Measurements from ENCODE around the gene IFNA4.
"Not testable (repeated sequence)": the region's sequence is repeated elsewhere in the genome, so short reads cannot be mapped to it uniquely, and the experiment has no call there.

The IFNA4 gene

DNA sequence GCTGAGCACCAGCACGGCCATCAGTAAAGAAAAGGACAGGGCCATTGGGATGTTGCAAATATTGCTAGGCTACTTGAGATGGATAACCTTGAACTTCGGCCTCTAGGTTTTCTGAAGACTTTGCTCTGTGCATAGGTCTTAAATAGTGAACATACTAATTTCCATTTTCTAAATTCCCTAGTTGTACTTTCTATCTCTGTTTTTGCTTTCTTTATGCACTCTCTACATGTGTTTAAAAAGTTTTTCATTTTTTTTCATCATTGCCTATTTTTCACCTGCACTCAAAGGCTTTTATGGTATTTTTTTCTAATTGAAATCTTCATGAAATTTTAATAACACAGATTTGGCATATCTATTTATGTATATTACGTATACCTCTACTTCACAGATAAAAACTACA is at the start of gene IFNA4:
TSS of gene IFNA4 (minus strand) at position 101 of the 400 bp plus-strand sequence. CDS start at position 45, 56 bp downstream.
- DNase-seq (ENCODE audit: low read depth in 2 of 2) = not testable (repeated sequence)

DNA sequence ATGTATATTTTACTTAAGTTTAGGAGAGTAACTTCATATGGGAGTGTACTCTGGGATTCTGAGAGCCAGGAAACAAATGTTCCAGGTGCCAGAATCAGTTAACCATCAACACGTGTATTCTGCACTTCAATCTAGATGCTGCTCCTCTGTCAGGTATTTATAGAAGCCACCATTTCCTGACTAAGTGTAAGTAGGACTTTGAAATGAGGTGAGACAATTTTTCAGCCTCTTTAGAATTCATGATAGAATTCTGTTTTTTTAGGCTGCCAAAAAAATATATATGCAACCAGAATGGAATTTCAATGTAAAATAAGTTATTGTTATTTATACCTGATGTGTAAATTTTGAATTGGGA is 49.0 kb upstream of the IFNA4 start:
- not testable (repeated sequence) for DNase-seq (ENCODE audit: low read depth in 2 of 2)

- DNase-seq (ENCODE audit: low read depth in 2 of 2) = not testable (repeated sequence)
These were observed 48.3 kb upstream of the IFNA4 start for GRCh38 chr9:21235468-21236359.

DNA sequence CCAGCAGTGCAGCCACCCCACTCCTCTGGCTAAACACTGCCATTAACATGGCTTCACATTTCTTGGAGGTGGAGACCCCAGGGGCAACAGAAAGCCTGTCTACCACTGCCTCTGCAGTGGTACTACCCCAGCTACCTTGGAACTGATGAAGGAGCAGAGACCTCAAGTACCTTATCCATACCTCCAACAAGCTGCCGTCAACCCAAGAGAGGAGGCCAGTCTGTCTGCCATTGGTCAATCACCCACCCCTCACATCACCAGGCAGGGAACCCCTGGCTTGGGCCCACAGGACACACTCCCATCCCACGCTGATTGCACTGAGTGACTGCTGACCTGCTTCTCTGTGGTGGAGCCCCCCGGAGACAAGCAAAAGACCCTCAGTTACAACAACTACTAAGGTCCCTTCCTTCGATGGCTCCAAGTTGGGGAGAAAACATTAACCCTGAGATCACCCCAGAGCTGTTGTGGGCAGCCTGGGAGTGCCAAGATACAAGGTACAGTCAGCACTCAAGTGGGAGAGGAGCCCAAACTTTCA is 46.8 kb upstream of the IFNA4 start:
- no peak for DNase-seq (ENCODE audit: low read depth in 2 of 2)

GRCh38 chr9:21233258-21233657 is 45.9 kb upstream of the IFNA4 start:
- DNase-seq (ENCODE audit: low read depth in 2 of 2) = no peak

GRCh38 chr9:21228122-21228521 is 40.7 kb upstream of the IFNA4 start, which contains the start of gene IFNA17:
TSS of gene IFNA17 (minus strand) at chr9:21228222. CDS start at chr9:21228173, 49 bp downstream.
- DNase-seq (ENCODE audit: low read depth in 2 of 2) = no peak

- DNase-seq (ENCODE audit: low read depth in 2 of 2) = not testable (repeated sequence)
These were observed 29.8 kb upstream of the IFNA4 start, which contains the start of gene IFNA16 for GRCh38 chr9:21217211-21217610. TSS of gene IFNA16 (minus strand) at chr9:21217311. CDS start at chr9:21217305, 6 bp downstream.

- not testable (repeated sequence) for DNase-seq (ENCODE audit: low read depth in 2 of 2)
These were observed 26.3 kb upstream of the IFNA4 start for GRCh38 chr9:21213411-21214326.

GRCh38 chr9:21212160-21212559 is 24.8 kb upstream of the IFNA4 start:
- not testable (repeated sequence) for DNase-seq (ENCODE audit: low read depth in 2 of 2)

GRCh38 chr9:21210782-21211181 is 23.4 kb upstream of the IFNA4 start:
- not testable (repeated sequence) for DNase-seq (ENCODE audit: low read depth in 2 of 2)

- DNase-seq (ENCODE audit: low read depth in 2 of 2) = no peak
These were observed 22.9 kb upstream of the IFNA4 start for GRCh38 chr9:21210311-21210710.

DNA sequence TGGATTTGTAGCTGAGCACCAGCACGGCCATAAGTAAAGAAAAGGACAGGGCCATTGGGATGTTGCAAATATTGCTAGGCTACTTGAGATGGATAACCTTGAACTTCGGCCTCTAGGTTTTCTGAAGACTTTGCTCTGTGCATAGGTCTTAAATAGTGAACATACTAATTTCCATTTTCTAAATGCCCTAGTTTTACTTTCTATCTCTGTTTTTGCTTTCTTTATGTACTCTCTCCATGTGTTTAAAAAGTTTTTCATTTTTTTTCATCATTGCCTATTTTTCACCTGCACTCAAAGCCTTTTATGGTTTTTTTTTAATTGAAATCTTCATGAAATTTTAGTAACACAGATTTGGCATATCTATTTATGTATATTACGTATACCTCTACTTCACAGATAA is 19.7 kb upstream of the IFNA4 start, which contains the start of gene IFNA10:
TSS of gene IFNA10 (minus strand) at position 101 of the 400 bp plus-strand sequence. CDS start at position 55, 46 bp downstream.
- not testable (repeated sequence) for DNase-seq (ENCODE audit: low read depth in 2 of 2)

DNA sequence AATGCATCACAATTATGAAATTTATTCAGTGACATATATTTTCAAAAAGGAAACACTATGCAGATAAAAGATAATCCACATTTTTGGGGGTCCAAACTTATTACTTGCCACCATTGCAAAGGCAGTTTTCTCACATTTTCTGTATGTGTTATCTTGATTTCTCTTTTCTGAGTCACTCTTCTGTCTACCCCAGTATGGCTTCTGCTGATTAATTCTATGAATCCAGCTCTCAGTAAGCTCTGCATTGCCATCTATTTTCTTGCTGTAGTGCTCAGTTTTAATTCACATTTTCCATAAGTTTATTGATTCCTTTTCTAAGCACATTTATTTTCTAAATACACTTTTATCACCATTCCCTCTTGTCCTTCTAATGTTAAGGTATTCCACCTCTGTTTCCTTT is 17.8 kb upstream of the IFNA4 start:
- DNase-seq (ENCODE audit: low read depth in 2 of 2) = no peak

GRCh38 chr9:21202105-21202504 is 14.7 kb upstream of the IFNA4 start, which contains the start of gene IFNA7:
TSS of gene IFNA7 (minus strand) at chr9:21202205. CDS start at chr9:21202165, 40 bp downstream.
- not testable (repeated sequence) for DNase-seq (ENCODE audit: low read depth in 2 of 2)

DNA sequence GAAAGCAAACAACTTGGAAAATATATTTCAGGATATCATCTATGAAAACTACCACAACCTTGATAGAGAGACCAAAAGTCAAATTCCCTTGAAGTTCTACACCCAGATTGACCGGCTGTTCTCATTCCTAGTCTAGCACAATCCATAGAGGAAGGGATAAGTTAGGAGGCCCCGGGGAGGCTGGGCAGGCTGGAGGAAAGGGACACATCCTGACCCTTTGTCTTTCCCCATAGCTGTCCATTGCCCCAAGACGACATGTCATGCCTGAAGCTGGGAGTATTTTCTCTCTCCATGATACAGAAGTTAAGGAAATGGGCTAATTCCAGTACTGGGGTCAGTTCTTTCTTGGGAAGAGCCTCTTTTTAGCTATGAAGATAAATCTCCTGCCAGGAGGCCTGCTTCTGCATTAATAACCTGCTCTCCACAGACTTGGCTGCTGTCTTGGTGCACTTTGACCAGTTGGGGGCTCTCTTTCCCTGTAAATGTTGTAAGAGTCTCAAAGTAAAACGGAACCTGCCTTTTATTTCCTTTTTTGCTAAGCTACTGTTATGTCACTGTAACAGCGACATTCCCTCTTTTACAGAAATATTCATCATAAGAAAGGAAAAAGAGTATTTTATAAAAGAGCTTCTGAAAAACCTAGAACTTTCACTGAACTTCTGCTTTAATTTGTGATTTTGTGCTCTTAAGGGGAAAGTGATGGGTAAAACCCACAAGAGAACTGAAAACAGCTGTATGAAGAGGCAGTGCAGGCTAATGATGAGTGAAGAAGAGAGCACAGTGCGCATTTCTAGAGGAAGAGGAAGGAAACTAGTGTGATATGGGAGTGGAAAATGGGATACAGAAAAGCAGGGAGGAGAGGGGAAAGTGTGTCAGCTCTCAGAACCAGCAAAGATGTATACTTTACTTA is 7.7 kb upstream of the IFNA4 start:
- not testable (repeated sequence) for DNase-seq (ENCODE audit: low read depth in 2 of 2)

- not testable (repeated sequence) for DNase-seq (ENCODE audit: low read depth in 2 of 2)
These were observed 4.3 kb downstream of the IFNA4 start for GRCh38 chr9:21182810-21183736.

DNA sequence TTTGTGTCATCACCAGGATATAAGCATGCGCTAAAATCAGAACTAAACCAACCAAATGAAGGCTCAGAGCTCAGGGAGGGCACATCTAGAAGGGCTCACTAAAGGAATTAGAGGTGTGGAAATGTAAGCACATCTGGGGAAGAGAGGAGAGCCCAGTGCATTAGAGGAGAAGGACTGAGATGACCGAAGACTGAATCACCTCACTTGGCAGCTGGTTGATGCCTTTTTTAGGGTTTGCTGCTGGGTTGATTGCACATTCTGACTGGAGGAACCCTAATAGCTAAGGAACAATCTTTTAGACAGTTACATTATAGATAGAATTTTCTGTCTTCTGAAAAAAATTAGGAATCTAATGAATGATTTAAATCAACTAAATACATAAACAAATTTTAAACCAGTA is 12.7 kb downstream of the IFNA4 start:
- no peak for DNase-seq (ENCODE audit: low read depth in 2 of 2)

DNA sequence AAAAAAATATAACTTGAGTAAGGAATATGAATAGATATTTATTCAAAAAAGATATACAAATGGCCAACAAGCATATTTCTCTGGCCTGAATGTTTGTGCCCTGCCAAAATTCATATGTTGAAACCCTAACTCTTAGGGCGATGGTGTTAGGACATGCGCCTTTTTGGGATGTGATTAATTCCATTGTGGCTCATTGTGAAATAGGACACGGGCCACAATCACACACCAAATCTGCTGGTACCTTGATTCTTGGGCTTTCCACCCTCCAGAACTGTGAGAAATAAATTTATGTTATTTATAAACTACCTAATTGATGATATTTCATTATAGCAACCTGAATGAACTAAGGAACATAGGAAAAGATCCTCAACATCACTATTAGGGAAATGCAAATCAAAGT is 15.2 kb downstream of the IFNA4 start:
- no peak for DNase-seq (ENCODE audit: low read depth in 2 of 2)

GRCh38 chr9:21171351-21171750 is 16.0 kb downstream of the IFNA4 start:
- no peak for DNase-seq (ENCODE audit: low read depth in 2 of 2)
